Breast epithelium (tissue), 4 donors: ENCODE results near the gene SAFB. TPM values are rescaled to one million over a fixed set of nuclear protein-coding genes. Genes with fewer than 3 reads are reported as not detected.
"Not testable (repeated sequence)": the region's sequence is repeated elsewhere in the genome, so short reads cannot be mapped to it uniquely, and the experiment has no call there.

Source experiments
- DNase-seq, 2 donors: peaks; one replicate each; pipeline ENCODE4 v3.0.0-alpha.2; 2019; ENCODE audit warnings: low spot score in 2 of 2
- H3K27ac ChIP-seq, 2 donors: fragments of 200-600 bp; sonication (generic) in 1 of 2; one replicate each; pipeline ENCODE4 v1.5.1; 2016 to 2019; ENCODE audit warnings: mild to moderate bottlenecking in 1 of 2
- H3K27me3 ChIP-seq, 2 donors: fragments of 200-600 bp; sonication (generic) in 1 of 2; one replicate each; pipeline versions ENCODE4 v1.5.1 to v1.6.0; 2017 to 2019; ENCODE audit warnings: control low read depth in 1 of 2, mild to moderate bottlenecking in 1 of 2
- H3K36me3 ChIP-seq: fragments of 200-600 bp; one replicate; pipeline ENCODE4 v1.5.1; 2019
- H3K4me1 ChIP-seq, 2 donors: fragments of 200-600 bp; sonication (generic); one replicate each; pipeline ENCODE4 v1.5.1; 2016 to 2019; ENCODE audit warnings: control low read depth in 1 of 2
- H3K4me3 ChIP-seq, 3 donors: fragments of 200-600 bp; sonication (generic); 1 replicate in 2 of 3; 2 replicates in 1 of 3; pipeline ENCODE4 v1.5.1; 2016 to 2019; ENCODE audit warnings: mild to moderate bottlenecking in 3 of 3, moderate library complexity in 2 of 3
- H3K9me3 ChIP-seq, 2 donors: fragments of 200-600 bp; sonication (generic) in 1 of 2; one replicate each; pipeline ENCODE4 v1.5.1; 2016 to 2019; ENCODE audit warnings: control low read depth in 1 of 2
- POLR2A ChIP-seq: fragments of 450-650 bp; IDR thresholded peaks from one replicate; pipeline ENCODE4 v1.6.1; 2016; ENCODE audit warnings: antibody characterized with exemption, mild to moderate bottlenecking, moderate library complexity
- POLR2AphosphoS5 ChIP-seq, 3 donors: sonication (generic); formaldehyde crosslinking; IDR thresholded peaks; one replicate each; pipeline ENCODE4 v1.6.1; 2017; ENCODE audit warnings: antibody characterized with exemption in 3 of 3
- intact Hi-C: fragments of 100-400 bp; cut with DNase I; formaldehyde crosslinking; loops from one replicate; pipeline ENCODE4 v1.15.1; 2023; ENCODE audit warnings: low total_unique reads
- total RNA-seq, 3 donors: library from RNA; depleted of rRNA; stranded (reverse); fragments of >200 nt; gene quantifications; one replicate each; pipeline ENCODE4 v1.1.0, GENCODE V29; 2016
- TF ChIP-seq, protein P1 (sequence below), 3 donors: fragments of 450-650 bp; IDR thresholded peaks; one replicate each; pipeline ENCODE4 v1.5.1; 2016 to 2017; ENCODE audit warnings: antibody characterized with exemption in 3 of 3, mild to moderate bottlenecking in 3 of 3, moderate library complexity in 3 of 3

SAFB gene
- total RNA-seq, 3 donors from 2014 or later = 64.2 to 112 (median 111) TPM

DNA sequence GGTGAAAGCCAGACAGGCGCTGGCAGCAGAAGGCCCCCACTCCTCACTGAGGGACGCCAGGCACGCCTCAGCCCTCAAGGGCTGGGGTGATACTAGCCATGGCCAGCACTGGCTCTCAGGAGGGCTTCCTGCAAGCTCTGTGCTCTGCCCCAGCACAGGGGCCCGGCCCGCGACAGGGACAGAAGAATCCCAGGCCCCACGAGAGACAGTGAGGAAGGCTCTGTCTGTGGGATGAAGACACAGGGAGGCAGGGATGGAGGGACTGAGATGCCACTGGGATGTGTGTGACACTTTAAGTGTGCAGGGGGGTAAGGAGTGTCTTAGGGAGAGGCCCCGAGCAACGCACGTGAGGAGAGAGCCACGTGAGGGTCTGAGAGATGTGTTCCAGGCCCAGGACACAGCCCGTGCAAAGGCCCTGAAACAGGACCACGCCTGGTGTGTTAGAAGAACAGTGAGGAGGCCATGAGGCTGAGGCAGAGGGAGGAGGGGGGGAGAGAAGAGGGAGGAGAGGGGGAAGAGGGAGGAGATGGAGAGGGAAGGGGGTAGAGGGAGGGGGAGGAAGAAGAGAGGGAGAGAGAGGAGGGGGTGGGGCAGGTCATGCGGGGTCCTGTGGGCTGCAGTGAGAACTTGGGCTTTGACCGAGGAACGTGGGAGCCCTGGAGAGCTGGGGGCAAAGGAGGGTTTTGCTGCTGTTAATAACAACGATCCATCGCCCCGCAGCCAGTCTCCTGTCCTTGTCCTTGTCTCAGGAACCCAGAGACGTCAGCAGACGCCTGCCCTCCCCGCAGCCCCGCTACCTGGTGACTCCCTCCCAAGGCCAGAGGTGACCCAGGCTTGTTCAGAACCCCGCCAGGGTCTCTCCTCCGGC is 74.4 kb downstream of the SAFB start:
- Histone ChIP-seq H3K4me1 (peaks cover 0 to under 1% of the 10 kb centered on the region in 2 donors), H3K9me3 (no peaks in the 10 kb centered on the region), H3K27ac (no peak overlapping the region), H3K36me3 (peaks cover 10% of the 10 kb centered on the region), H3K4me3 (no peak overlapping the region), H3K27me3 (no peaks in the 10 kb centered on the region)
- TF ChIP-seq, protein P1, sequence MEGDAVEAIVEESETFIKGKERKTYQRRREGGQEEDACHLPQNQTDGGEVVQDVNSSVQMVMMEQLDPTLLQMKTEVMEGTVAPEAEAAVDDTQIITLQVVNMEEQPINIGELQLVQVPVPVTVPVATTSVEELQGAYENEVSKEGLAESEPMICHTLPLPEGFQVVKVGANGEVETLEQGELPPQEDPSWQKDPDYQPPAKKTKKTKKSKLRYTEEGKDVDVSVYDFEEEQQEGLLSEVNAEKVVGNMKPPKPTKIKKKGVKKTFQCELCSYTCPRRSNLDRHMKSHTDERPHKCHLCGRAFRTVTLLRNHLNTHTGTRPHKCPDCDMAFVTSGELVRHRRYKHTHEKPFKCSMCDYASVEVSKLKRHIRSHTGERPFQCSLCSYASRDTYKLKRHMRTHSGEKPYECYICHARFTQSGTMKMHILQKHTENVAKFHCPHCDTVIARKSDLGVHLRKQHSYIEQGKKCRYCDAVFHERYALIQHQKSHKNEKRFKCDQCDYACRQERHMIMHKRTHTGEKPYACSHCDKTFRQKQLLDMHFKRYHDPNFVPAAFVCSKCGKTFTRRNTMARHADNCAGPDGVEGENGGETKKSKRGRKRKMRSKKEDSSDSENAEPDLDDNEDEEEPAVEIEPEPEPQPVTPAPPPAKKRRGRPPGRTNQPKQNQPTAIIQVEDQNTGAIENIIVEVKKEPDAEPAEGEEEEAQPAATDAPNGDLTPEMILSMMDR (IDR thresholded peaks at IDR 0.05) = no peak
- TF ChIP-seq POLR2AphosphoS5 (IDR thresholded peaks at IDR 0.05) = no peak
- no peak for TF ChIP-seq POLR2A
- DNase-seq = no peak
- intact Hi-C loops = loop anchor here (2.0 to 10.0 kb wide), 2 partner anchors 78 to 1048 kb away; no protein-coding TSS in a partner anchor

DNA sequence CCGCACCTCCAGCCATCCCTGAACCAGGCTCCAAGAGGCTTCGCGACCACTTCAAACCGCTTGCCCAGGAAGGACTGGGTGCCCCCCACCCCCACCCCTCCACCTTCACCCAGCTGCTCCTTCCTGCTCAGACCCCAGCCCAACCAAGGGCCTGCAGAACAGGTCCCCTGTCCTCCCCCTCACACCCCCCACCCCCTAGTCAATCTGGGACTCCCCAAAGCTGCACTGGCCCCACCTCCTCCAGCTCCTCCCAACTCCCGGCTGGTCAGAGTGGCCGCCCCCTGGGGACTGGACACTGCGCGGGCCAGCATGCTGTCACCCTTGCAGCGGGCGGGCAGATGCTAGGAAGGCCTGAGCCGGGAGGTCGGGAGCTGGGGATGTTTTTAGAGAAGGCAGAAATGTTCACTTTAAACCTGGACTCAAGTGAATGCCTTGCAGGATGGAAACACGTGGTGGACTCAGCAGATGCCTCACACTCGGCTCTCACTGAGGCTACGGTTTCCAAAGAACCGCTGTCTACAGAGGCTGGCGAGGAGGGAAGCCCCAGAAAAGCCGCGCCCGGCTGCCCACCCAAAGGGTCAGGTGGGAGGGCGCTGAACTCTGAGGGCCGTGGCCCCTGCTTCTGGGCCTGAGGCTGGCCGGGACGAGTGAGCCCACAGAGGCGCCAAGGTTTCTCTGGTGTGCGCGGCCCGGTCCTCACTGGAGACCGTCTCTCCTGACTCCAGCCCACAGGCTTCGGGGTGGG is 75.2 kb downstream of the SAFB start:
- H3K27ac ChIP-seq = no peak overlapping the region
- H3K27me3 ChIP-seq = no peaks in the 10 kb centered on the region
- no peaks in the 10 kb centered on the region for H3K4me1 ChIP-seq
- TF ChIP-seq POLR2A (no peak), POLR2AphosphoS5 (IDR thresholded peaks at IDR 0.05) (no peak)
- TF ChIP-seq, protein P1 (IDR thresholded peaks at IDR 0.05) = no peak
- intact Hi-C loops = loop anchor here (2.0 to 10.0 kb wide), 2 partner anchors 79 to 1047 kb away; no protein-coding TSS in a partner anchor
- peaks cover 10% of the 10 kb centered on the region for H3K36me3 ChIP-seq
- DNase-seq = no peak
- H3K4me3 ChIP-seq = no peak overlapping the region
- no peaks in the 10 kb centered on the region for H3K9me3 ChIP-seq

- H3K27ac ChIP-seq = no peak overlapping the region
- no peak for DNase-seq
- peaks cover 10% of the 10 kb centered on the region for H3K36me3 ChIP-seq
- no peak overlapping the region for H3K4me3 ChIP-seq
- no peaks in the 10 kb centered on the region for H3K9me3 ChIP-seq
- no peaks in the 10 kb centered on the region for H3K27me3 ChIP-seq
- intact Hi-C loops = loop anchor here (10.0 kb wide), 1 partner anchor 1046 kb away; no protein-coding TSS in a partner anchor
- H3K4me1 ChIP-seq = no peaks in the 10 kb centered on the region
- TF ChIP-seq POLR2AphosphoS5 (IDR thresholded peaks at IDR 0.05) = no peak
Observed at GRCh38 chr19:5698635-5699422, 75.9 kb downstream of the SAFB start.

GRCh38 chr19:5700455-5701092 is 77.7 kb downstream of the SAFB start:
- no peak for DNase-seq
- no peaks in the 10 kb centered on the region for H3K4me1 ChIP-seq
- TF ChIP-seq POLR2AphosphoS5 (IDR thresholded peaks at IDR 0.05) = no peak
- TF ChIP-seq POLR2A = no peak
- TF ChIP-seq, protein P1 (IDR thresholded peaks at IDR 0.05) = no peak
- H3K27me3 ChIP-seq = no peaks in the 10 kb centered on the region
- H3K36me3 ChIP-seq = no peaks in the 10 kb centered on the region
- no peak overlapping the region for H3K4me3 ChIP-seq
- H3K9me3 ChIP-seq = no peaks in the 10 kb centered on the region
- H3K27ac ChIP-seq = no peak overlapping the region
- intact Hi-C loops = no loop called here

- intact Hi-C loops, H3K9me3 ChIP-seq, H3K4me3 ChIP-seq: not testable (repeated sequence)
Observed at GRCh38 chr19:5702053-5702410, 79.1 kb downstream of the SAFB start.

More at GRCh38 chr19:5702053-5702410, 79.1 kb downstream of the SAFB start:
- H3K27me3 ChIP-seq, DNase-seq, H3K4me1 ChIP-seq, H3K36me3 ChIP-seq, H3K27ac ChIP-seq: not testable (repeated sequence)
